GM18520 (cell line): ENCODE measurements around the gene C6orf47.

ENCODE experiments used
- ATAC-seq: cut with Tn5 transposase; IDR thresholded peaks from one replicate; pipeline ENCODE4 v1.9.1; 2021; ENCODE audit not compliant: unreplicated experiment

C6orf47 gene

DNA sequence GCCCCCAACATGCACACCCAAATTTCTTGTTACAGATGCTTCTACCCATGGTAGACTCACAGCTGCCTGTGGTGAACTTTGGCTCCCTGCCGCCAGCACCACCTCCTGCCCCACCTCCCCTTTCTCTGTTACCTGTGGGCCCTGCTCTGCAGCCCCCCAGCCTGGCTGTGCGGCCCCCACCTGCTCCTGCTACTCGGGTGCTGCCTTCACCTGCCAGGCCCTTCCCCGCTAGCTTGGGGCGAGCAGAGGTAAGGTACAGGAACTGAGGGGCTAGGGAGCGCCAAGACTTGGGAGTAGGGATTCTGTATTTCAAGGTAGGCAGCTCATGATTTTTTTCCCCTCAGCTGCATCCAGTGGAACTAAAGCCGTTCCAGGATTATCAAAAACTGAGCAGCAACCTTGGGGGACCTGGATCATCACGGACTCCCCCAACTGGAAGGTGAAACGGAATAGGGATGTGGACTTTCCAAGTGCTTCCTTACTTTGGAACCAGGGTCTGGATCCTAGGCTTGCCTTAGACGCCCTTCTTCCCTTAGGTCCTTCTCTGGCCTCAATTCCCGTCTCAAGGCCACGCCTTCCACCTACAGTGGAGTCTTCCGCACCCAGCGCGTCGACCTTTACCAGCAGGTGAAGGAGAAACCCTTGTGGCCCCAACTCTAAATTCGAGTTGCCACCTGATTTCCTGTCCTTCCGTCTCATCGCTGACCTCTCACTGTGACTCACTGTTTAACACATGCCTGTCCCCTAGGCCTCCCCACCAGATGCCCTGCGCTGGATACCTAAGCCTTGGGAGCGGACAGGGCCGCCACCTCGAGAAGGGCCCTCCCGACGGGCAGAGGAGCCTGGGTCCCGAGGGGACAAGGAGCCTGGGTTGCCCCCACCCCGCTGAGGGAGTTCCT, 23.6 kb downstream of the C6orf47 start:
- ATAC-seq, result no peak

DNA sequence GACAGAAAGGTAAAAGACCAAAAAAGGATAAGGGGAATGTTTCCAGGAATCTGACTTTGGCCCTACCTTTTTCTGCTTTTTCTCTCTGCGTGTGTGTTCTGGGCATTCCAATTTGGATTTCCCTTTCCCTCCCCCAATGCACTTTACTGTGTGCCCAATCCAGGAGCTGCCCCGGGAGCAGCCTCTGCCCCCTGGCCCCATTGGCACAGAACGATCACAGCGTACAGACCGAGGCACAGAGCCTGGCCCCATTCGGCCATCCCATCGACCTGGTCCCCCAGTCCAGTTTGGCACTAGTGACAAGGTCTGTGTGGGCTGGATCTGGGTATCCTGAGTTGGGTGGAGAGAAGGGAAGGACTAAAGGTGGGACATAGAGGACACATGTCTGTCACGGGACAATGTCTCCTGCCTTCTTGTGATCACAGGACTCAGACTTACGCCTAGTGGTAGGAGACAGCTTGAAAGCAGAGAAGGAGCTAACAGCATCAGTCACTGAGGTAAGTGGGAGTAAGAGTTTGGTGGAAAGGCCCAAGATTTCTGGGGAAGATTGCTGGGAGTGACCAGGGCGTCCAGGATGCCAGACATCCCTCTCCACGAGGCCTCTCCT, 25.5 kb downstream of the C6orf47 start:
- no peak for ATAC-seq

DNA sequence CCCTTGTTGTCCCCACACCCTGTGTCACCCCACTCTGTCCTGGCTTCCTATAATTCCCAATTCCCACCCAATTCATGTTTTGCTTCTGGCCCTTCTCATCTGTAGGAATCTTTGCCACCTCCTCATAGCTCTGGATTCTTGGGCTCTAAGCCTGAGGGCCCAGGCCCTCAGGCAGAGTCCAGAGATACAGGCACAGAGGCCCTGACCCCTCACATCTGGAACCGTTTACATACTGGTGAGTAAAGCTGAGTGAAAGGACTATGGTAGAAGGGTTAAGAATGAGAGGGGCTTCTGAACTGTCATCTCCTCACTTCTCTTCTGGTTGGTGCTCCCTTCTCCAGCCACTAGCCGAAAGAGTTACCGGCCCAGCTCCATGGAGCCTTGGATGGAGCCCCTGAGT, 26.4 kb downstream of the C6orf47 start:
- ATAC-seq, result no peak

DNA sequence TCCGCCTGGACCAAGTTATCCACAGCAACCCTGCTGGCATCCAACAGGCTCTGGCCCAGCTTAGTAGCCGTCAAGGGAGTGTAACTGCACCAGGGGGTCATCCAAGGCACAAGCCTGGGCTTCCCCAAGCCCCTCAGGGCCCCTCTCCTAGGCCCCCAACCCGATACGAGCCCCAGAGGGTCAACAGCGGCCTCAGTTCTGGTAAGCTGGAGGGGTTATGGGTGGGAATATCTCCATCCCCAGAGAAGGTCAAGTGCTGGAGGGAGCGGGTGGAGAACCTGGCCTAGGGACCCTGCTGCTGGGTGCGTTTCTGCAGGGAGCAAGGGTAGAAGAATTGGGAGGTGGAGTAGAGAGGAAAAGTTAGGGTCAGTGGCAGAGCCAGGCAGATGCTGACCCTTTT, 27.1 kb downstream of the C6orf47 start:
- no peak for ATAC-seq

DNA sequence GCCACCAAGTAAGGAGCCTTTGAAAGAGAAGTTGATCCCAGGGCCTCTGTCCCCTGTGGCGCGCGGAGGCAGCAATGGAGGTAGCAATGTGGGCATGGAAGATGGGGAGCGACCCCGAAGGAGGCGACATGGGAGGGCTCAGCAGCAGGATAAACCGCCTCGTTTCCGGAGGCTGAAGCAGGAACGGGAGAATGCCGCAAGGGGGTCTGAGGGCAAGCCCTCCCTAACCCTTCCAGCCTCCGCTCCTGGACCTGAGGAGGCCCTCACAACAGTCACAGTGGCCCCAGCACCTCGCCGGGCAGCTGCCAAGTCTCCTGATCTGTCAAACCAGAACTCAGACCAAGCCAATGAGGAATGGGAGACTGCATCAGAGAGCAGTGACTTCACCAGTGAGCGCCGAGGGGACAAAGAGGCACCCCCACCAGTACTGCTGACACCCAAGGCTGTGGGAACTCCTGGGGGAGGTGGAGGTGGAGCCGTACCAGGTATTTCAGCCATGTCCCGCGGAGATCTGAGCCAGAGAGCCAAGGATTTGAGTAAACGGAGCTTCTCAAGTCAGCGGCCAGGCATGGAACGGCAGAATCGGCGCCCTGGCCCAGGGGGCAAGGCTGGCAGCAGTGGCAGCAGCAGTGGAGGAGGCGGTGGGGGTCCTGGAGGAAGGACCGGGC, 28.2 kb downstream of the C6orf47 start:
- ATAC-seq, result no peak

DNA sequence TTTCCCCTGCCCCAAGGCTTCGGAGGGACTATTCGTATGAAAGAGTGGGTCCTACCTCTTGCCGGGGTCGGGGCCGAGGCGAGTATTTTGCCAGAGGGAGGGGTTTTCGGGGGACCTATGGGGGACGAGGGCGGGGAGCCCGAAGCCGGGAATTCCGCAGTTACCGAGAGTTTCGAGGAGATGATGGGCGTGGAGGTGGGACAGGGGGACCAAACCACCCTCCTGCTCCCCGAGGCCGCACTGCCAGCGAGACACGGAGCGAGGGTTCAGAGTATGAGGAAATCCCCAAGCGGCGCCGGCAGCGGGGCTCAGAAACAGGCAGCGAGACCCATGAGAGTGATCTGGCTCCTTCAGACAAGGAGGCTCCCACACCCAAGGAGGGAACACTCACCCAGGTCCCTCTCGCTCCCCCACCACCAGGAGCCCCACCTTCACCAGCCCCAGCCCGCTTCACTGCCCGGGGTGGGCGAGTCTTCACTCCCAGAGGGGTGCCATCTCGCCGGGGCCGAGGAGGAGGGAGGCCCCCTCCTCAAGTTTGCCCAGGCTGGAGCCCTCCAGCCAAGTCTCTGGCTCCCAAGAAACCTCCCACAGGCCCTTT, 28.8 kb downstream of the C6orf47 start:
- ATAC-seq, result no peak

DNA sequence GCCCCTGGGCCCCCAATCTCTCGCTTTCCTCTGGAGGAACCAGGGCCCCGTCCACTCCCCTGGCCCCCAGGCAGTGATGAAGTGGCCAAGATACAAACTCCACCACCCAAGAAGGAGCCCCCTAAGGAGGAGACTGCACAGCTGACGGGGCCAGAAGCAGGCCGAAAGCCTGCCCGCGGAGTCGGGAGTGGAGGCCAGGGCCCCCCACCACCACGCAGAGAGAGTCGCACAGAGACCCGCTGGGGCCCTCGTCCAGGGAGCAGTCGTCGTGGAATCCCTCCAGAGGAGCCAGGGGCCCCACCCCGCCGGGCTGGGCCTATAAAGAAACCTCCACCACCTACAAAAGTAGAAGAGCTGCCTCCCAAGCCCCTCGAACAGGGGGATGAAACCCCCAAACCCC, 29.4 kb downstream of the C6orf47 start:
- no peak for ATAC-seq

DNA sequence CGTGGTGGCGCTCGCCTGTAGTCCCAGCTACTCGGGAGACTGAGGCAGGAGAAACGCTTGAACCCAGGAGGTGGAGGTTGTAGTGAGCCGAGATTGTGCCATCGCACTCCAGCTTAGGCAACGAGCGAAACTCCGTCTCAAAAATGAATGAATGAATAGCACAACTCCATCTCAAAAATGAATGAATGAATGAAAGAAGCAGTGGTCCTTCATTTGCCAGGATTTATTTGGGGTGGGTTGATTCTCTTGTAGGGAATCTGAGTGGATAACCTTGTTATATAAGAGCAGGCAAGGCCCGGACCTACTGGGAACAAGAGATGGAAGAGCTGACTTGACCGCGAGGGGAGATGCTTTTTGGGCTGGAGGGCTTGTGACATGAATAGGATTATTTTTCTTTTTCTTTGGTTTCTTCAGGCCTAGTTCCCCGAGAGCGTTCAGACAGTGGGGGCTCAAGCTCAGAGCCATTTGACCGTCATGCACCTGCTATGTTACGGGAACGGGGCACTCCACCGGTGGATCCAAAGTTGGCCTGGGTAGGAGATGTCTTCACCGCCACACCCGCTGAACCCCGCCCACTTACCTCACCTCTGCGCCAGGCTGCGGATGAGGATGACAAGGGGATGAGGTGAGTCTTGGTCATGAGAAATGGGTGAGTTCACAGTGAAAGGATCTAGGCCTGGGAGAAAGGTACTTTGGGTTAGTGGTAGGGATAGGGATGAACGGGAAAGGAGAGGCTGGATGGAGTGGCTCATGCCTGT, 30.2 kb downstream of the C6orf47 start:
- ATAC-seq, result no peak

DNA sequence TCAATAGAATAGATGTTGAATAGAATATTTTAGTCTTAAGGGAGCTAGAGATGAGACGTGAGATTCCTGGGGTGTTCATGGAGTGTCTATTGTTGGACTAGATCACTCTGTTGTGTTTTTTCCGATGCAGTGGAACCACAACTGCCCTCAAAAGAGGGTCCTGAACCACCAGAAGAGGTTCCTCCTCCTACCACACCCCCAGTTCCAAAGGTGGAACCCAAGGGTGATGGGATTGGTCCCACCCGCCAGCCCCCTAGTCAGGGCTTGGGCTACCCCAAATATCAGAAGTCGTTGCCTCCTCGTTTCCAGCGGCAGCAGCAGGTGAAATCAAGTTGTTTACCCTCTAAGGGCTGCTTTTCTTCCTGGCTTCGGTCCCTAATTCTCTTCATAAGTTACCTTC, 31.6 kb downstream of the C6orf47 start:
- ATAC-seq, result no peak

DNA sequence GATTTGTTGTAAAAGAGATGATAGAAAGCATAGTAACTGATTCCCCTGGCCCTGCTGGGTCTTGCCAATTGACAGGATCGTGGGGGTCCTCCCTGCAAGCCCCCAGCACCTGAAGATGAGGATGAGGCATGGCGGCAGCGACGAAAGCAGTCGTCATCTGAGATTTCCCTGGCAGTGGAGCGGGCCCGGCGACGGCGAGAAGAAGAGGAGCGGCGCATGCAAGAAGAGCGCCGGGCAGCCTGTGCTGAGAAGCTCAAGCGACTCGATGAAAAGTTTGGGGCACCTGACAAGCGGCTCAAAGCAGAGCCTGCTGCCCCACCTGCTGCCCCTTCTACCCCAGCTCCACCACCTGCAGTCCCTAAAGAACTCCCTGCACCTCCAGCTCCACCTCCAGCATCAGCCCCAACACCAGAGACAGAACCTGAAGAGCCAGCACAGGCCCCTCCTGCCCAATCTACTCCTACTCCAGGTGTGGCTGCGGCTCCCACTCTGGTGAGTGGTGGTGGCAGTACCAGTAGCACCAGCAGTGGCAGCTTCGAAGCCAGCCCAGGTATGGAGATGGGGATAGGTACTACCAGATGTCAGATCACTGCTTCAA, 32.8 kb downstream of the C6orf47 start:
- ATAC-seq, result no peak

DNA sequence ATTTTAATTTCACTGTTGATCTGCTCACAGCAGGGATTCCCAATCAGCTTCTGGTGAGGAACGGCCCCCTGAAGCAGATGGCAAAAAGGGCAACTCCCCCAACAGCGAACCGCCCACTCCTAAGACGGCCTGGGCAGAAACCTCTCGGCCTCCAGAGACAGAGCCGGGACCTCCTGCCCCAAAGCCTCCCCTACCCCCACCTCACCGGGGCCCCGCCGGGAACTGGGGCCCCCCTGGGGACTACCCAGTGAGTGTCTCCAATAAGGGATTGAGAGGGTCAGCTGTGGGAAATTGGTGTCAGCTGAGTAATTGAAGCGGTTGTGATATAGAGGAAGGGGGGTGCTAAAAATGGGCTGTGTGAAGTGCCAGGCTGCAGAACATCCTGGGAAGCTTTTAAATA, 33.6 kb downstream of the C6orf47 start:
- no peak for ATAC-seq

DNA sequence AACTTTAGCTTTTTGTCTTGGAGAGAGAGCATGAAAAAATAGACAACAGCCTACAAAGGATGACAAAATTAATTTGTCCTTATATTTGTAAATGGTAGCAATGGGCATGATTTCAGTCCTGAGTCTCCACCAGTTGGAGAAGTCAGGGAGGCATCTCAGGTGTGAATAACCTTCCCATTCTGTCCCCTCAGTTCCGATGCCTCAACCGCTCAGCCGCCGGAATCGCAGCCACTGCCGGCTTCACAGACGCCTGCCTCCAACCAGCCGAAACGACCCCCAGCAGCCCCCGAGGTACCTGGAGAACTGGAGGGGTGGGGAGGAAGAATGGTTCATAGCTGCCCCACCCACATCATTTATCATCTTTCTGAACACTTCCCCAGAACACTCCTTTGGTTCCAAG, 36.5 kb downstream of the C6orf47 start:
- no peak for ATAC-seq

DNA sequence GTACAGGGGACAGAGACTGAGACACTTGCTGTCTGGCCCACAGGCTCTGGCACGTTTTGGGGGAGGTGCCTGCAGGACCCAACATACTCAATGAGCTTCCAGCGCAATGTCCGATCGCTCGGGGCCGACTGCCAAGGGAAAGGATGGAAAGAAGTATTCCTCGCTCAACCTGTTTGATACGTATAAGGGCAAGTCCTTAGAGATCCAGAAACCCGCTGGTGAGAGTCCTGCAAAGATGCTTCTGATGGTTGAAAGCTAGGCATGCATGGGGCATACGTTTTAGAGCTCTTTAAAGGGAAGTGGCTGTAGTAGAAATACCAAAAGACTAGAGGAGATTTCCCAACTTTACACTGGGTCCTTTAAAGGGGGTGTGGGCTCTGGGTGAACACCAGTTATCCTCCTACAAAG, 37.9 kb downstream of the C6orf47 start:
- no peak for ATAC-seq

DNA sequence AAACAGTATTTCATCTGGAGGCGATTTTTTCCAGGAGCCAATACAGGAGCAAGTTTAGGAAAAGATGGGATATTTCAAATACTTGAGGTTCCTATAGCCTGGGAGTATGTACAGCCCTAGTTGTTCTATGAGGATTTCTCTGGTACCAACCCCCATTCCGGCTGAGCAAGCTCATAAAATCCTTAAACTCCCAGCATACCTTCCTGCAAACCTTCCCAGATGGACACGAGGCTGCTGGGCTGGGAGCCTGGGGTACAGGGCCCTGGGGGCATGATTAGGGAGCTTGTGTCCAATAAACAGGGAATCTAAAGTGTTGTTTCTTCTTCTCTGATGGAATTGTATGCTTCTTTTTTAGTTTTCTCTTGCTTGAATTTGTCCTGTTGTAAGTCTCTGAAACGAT, 38.6 kb downstream of the C6orf47 start:
- ATAC-seq, result no peak

DNA sequence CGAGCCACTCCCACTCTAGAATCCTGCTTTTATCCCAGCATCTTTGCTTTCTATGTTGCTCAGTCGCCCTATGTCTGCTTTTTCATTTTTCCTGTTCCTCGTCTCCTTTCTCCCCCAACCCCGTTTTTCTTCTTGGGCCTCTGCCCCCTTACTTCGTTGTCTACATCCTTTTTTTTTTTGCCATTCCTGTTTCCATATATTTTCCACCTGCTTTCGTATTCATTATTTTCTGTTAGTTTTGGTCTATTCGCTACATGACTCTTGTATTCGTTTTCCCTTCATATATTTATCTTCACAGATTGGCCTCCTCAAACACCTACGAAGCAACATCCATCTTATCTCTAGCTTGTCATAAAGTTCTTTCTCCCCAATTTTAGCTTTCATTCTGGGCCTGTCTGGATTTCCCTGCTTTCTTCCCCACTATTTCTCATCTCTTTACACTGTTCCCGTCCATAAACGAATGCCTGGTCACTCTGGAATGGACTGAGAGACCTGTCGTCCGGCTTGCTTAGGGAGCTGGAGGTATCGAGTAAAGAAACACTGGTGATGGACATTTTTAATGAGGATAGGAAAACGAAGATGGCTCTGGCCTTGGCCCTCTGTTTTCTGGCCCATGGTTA, 39.1 kb downstream of the C6orf47 start:
- ATAC-seq, result no peak

DNA sequence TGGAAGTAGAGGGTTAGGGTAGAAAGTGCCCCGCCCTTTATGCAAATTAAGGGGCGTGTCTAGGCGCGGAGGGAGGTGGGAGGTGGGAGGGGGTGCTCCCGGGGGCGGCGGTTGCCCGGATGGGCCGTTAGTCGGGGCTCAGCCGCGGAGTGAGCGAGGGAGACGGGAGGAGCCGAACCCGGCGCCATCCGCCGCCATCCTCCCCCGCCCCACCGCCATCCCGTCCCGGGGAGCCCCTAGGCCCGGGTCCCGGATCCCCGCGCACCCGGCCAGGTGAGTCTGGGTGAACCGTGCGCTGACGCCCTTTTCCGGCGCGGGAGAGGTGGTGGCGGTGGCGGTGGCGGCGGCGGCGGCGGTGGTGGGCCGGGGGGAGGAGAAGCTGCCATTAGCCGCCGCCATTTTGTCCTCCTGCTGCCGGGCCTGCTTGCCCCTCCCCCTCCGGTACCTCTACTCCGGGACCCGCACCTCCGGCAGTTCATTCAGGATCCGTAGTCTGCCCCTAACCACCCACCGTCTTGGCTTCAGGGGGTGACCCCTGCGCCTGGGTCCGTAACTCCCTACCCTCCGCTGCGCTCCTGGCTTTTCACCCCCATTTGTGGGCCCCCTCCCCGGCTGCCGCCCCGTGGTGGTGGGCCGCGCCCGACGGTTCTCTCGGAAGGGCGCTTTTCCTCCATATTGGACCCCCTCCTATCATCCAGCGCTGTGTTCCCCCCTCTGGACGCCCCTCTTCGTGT, 39.8 kb downstream of the C6orf47 start, which contains the start of gene PRRC2A:
Gene PRRC2A (plus strand): TSS at position 130 of the 734 bp plus-strand sequence. CDS start 2,075 bp downstream, outside the sequence.
- peak; percentile 44 for ATAC-seq

DNA sequence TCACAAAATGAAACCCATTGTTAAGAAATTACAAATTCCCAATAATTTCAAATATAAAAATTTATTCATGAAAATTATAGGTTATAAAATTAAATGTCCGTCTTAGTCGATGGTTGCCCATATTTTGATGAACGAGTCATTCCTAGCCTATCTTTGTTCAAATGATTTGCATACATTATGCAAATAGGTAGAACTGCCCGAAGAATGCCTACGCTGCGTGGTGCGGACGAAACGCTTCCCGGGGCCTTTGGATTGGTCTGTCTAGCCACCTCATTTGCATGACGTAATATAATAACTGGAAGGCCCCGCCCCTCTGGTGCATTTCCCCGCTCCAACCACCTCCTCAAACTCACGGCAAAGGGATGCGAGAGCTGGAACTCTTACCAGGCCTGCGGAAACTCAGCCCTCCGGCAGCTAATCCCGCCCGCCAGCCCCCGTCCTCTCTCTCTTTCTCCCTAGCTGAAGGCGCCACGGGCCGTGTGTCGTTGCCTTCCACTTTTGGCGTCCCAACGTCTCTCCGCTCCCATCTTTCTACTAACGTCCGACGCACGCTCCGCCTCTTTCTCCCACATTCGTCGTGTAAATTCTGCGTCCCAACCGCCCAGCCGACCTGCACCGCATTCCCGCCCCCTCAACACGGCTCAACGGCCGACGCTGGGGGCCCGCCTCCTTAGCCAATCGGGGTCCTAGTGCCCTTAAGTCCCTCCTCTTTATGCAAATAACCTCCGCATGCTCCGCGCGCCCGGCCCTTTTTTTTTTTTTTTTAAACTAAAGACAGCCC, 40.6 kb downstream of the C6orf47 start:
- ATAC-seq, result peak; percentile 75

DNA sequence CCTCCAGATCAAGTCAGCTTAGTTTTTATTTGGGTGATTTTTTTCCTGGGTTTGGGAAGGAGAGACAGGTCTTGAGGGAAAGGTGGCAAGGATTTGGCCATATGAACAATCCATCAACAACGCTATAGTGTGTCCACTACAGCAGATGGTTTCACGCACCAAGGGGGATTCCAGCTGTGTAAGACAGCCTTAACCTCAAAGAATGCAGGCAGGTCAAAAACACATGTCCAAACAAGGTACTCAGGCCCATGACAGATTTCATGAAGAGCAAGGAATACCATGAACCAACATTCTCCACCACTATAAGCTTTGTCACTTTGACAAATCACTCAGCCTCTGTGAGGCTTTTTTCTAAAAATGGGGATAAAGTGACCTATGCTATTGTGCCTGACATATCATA, 43.6 kb downstream of the C6orf47 start:
- no peak for ATAC-seq
